ENCODE data around the gene EIF2A.

DNA sequence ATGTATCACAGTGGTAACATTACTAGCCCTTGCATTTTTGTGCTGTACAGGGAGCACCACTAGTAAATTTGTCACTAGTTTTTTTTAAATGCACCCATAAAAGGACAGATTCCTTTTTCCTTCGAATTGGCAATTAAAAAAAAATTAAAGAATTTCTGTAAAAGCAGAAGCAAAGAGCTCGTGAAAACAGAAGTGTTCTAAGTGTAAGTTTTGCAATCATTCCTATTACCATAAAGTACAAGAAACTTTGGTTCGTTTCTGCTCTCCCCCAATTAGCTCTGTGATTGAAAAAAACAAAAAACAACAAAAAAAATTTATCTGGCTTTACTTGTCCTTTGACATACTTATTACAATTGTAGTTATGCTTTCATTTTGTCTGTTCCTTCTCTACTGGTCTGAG lies 5.6 kb upstream of the EIF2A start:
- TF ChIP-seq CTCF (IDR thresholded peaks at IDR 0.05; ENCODE audit: low read depth, low read length, poor library complexity, severe bottlenecking) = no peak
- TF ChIP-seq EZH2phosphoT487 (IDR thresholded peaks at IDR 0.05; ENCODE audit: borderline replicate concordance, low read length) = no peak
